GM12873 (cell line): ENCODE measurements around the gene BBS9.

Source experiments
- TF ChIP-seq, protein P1 (sequence below): IDR thresholded peaks from 2 replicates; pipeline ENCODE4 v1.5.1; 2012; ENCODE audit warnings: low read depth, mild to moderate bottlenecking, moderate library complexity, low read length, control low read depth; ENCODE audit not compliant: insufficient read depth; ENCODE audit errors: missing control alignments

The BBS9 gene

DNA sequence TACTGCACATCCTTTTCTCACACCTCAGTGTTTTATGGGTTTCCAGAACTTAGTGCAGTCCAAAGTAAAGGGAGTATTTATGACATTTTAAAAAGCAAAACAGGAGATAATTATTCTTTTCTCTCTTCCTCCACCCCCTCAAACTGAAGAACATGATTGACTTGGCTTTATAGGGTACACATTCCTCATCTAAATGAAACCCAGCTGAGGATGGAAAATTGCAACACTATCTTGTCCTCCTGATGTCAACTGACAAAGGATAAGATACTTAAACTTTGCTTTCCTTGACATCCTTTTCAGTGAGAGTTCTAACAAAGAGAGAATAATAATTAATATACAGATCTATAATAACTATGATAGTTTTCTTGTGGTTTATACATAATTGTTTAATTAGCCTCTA is 299.1 kb downstream of the BBS9 start:
- TF ChIP-seq, protein P1, sequence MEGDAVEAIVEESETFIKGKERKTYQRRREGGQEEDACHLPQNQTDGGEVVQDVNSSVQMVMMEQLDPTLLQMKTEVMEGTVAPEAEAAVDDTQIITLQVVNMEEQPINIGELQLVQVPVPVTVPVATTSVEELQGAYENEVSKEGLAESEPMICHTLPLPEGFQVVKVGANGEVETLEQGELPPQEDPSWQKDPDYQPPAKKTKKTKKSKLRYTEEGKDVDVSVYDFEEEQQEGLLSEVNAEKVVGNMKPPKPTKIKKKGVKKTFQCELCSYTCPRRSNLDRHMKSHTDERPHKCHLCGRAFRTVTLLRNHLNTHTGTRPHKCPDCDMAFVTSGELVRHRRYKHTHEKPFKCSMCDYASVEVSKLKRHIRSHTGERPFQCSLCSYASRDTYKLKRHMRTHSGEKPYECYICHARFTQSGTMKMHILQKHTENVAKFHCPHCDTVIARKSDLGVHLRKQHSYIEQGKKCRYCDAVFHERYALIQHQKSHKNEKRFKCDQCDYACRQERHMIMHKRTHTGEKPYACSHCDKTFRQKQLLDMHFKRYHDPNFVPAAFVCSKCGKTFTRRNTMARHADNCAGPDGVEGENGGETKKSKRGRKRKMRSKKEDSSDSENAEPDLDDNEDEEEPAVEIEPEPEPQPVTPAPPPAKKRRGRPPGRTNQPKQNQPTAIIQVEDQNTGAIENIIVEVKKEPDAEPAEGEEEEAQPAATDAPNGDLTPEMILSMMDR: no peak

DNA sequence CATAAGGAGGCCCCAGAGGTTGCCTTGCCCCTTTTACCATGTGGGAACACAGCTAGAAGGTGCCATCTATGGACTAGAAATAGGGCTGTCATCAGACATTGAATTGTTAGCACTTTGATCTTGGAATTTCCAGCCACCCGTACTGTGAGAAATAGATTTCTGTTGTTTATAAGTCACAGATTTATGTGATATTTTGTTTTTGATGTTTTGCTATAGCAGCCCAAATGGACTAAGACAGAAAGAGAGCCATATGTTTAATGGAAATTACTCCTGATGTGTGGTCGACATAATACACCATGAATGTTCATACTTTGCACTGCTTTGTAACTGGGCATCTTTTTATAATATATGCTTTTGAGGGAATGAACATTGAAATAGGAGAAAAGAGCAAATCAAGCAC is 302.2 kb downstream of the BBS9 start:
- TF ChIP-seq, protein P1: no peak

DNA sequence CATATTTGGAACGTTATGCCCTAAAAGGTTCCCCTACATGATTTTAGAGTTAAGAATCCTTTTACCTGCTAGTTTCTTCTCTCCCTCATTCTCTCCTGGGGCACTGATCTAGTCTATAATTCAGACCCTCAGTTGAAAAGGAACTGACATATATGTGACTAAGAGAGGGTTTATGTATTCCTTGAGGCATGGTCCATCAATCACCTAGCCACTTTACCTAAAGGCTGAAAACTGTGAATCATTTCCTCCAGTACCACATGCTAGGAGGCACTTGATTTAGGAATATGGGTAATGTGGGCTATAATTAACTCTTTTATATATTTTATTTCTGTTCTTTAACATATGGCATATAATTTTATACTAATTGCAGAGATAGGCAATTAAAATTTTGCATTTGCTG is 303.5 kb downstream of the BBS9 start:
- TF ChIP-seq, protein P1: no peak

DNA sequence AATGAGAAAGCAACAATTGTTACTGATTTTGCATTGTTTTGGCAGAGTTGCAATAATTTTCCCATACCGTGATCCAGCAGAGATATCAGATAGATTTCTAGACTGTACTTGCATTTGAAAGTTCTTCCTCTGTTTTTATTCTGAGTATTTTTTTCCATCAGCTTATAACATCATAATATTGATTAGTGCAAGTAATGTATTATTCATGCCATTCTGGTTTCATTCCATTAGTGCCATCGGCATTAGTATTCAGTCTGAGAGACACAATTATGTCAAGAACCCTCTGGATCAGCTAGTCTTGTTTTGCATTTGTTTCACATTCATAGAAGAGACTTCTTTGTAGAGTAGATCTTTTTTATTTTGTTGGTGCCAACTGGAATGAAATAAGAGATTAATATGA is 304.0 kb downstream of the BBS9 start:
- TF ChIP-seq, protein P1: no peak

DNA sequence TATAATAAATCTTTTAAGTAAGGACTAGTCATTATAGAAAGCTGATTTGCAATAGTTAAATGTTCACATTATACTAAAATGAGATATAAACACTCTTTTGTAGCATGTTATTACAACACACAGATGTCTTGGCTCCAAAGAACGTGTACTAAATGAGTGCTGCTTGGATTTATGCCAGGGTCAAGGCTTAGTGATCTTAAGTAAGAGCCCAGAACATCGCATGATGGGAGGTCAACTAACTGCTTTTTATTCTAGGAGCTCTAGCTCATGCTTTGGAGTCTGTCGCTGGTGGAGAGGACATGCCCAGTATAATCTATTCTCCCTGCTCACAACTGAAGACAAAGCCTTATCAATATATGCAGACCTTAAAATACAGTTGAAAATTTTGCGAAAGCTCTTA is 315.1 kb downstream of the BBS9 start:
- TF ChIP-seq, protein P1: no peak

DNA sequence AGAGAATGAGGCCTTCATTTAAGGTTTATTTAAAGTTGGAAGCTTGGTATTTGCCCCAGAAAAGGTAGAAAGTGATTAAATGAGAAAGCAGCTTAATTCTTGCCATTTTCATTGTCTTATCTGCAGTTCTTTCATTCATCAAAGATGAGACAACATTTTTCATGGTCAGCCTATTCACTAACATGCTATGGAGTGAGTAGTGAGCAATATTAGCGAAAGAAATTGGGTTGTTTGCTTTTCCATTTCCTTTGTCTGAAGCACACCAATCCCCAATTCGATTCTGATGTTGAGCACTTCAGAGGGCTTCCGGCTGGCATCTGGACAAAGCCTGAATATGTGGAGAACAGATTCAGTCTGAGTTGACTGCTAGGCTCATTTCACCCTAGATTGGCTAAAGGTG is 317.2 kb downstream of the BBS9 start:
- TF ChIP-seq, protein P1: no peak

DNA sequence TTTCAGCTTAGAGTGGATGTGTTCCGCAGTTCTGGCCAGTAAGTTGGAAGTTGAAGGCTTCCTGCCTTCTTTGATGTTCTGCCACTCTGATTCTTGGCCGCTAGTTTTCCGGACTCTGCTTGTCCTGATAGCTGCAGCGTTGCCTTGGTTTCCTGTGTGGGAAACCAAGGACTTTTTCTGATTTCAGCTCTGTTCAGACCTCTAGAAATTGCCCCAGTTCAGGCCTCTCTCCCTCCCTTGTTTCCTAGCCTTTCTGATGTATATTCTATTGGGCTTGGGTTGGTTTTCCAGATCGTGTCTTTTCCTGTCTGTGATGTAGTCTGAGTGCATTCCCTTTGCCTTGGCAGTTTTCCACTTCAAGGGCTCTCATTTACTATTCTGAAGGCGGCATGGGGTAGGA is 318.7 kb downstream of the BBS9 start:
- TF ChIP-seq, protein P1: no peak
